ENCODE results near the gene GPR179.

- no peak for TF ChIP-seq CTCF (IDR thresholded peaks at IDR 0.05)
- no peak for TF ChIP-seq POLR2A (IDR thresholded peaks at IDR 0.05)
Observed at GRCh38 chr17:38322156-38322779, 21.5 kb downstream of the GPR179 start.
